HepG2 (cell line): ENCODE measurements around the gene EPHA2. TPM values are rescaled to one million over a fixed set of nuclear protein-coding genes. Genes with fewer than 3 reads are reported as not detected.

Experiments used
- ARID3A ChIP-seq: IDR thresholded peaks from 2 replicates; pipeline ENCODE4 v1.6.1; 2012; ENCODE audit warnings: low read depth, low read length, improper control_type of control experiment
- ATF4 ChIP-seq, 2 experiments: fragments of 450-650 bp in 1 of 2; sonication (generic) in 1 of 2; formaldehyde crosslinking; IDR thresholded peaks; 2 replicates each; pipeline versions ENCODE4 v1.5.0 to v1.8.0; 2020 to 2022; ENCODE audit warnings: mild to moderate bottlenecking in 1 of 2, missing genetic modification reagents in 1 of 2
- CEBPB ChIP-seq: IDR thresholded peaks from 2 replicates; pipeline ENCODE4 v1.6.1; 2011; ENCODE audit warnings: low read depth, low read length, improper control_type of control experiment, borderline replicate concordance
- E2F5 ChIP-seq: sonication (generic); formaldehyde crosslinking; conservative IDR thresholded peaks from 2 replicates; pipeline ENCODE4 v1.4.0; 2020; ENCODE audit warnings: missing genetic modification reagents
- ELF3 ChIP-seq: IDR thresholded peaks from 2 replicates; pipeline ENCODE4 v1.6.1; 2016; ENCODE audit warnings: missing genetic modification reagents, missing compliant biosample characterization
- FOXP1 ChIP-seq, 2 experiments: fragments of 450-650 bp in 1 of 2; IDR thresholded peaks; 2 replicates each; pipeline ENCODE4 v1.6.1; 2017 to 2018; ENCODE audit warnings: antibody characterized with exemption in 1 of 2
- GPBP1L1 ChIP-seq: sonication (generic); formaldehyde crosslinking; IDR thresholded peaks from 2 replicates; pipeline ENCODE4 v1.5.0; 2020; ENCODE audit warnings: mild to moderate bottlenecking, missing genetic modification reagents
- GTF2F1 ChIP-seq: fragments of 150-350 bp; IDR thresholded peaks from 2 replicates; pipeline ENCODE4 v1.6.1; 2014; ENCODE audit warnings: low read length
- HNF1B ChIP-seq: sonication (generic); formaldehyde crosslinking; IDR thresholded peaks from 2 replicates; pipeline ENCODE4 v1.5.1; 2020; ENCODE audit warnings: mild to moderate bottlenecking, moderate library complexity, missing genetic modification reagents
- ISL2 ChIP-seq: sonication (generic); formaldehyde crosslinking; IDR thresholded peaks from 2 replicates; pipeline ENCODE4 v1.5.0; 2020; ENCODE audit warnings: missing genetic modification reagents
- MIER2 ChIP-seq: IDR thresholded peaks from 2 replicates; pipeline ENCODE4 v1.6.1; 2016; ENCODE audit warnings: missing biosample characterization, missing genetic modification reagents
- MXI1 ChIP-seq: IDR thresholded peaks from 3 replicates; pipeline ENCODE4 v1.6.1; 2012; ENCODE audit warnings: low read depth, low read length, inconsistent platforms, borderline replicate concordance
- NKX3-1 ChIP-seq: sonication (generic); formaldehyde crosslinking; IDR thresholded peaks from 2 replicates; pipeline ENCODE4 v1.5.0; 2020; ENCODE audit warnings: missing genetic modification reagents
- PBX3 ChIP-seq: sonication (generic); formaldehyde crosslinking; IDR thresholded peaks from 2 replicates; pipeline ENCODE4 v1.8.1; 2023; ENCODE audit warnings: missing genetic modification reagents, inconsistent platforms, borderline replicate concordance
- RBFOX2 ChIP-seq: fragments of 200-400 bp; formaldehyde crosslinking; IDR thresholded peaks from 2 replicates; pipeline ENCODE4 v1.6.1; 2017; ENCODE audit warnings: low read depth, mild to moderate bottlenecking, low read length
- TP53 ChIP-seq: sonication (generic); formaldehyde crosslinking; conservative IDR thresholded peaks from 2 replicates; pipeline ENCODE4 v1.4.0; 2020; ENCODE audit warnings: missing genetic modification reagents
- XBP1 ChIP-seq: sonication (generic); formaldehyde crosslinking; IDR thresholded peaks from 2 replicates; pipeline ENCODE4 v1.5.0; 2020; ENCODE audit warnings: missing genetic modification reagents
- ZFY ChIP-seq: sonication (generic); formaldehyde crosslinking; IDR thresholded peaks from 2 replicates; pipeline ENCODE4 v1.4.0; 2020; ENCODE audit warnings: missing genetic modification reagents
- ZNF10 ChIP-seq: sonication (generic); formaldehyde crosslinking; IDR thresholded peaks from 2 replicates; pipeline ENCODE4 v1.4.0; 2020; ENCODE audit warnings: mild to moderate bottlenecking, low read depth, missing genetic modification reagents, borderline replicate concordance
- ZNF3 ChIP-seq: IDR thresholded peaks from 2 replicates; pipeline ENCODE4 v1.7.0; 2017; ENCODE audit warnings: inconsistent platforms
- ZNF605 ChIP-seq: sonication (generic); formaldehyde crosslinking; IDR thresholded peaks from 2 replicates; pipeline ENCODE4 v1.8.0; 2022; ENCODE audit warnings: mild to moderate bottlenecking, missing genetic modification reagents
- ZSCAN31 ChIP-seq: sonication (generic); formaldehyde crosslinking; IDR thresholded peaks from 2 replicates; pipeline ENCODE4 v1.5.0; 2020; ENCODE audit warnings: low read depth, mild to moderate bottlenecking, missing genetic modification reagents
- polyA plus RNA-seq, 8 experiments: library from polyadenylated mRNA; depleted of rRNA in 3 of 8; stranded (reverse) in 7 of 8; unstranded in 1 of 8; fragments of >200 nt; fragmentation: Illumina TruSeq in 4 of 8; extraction: Trizol in 4 of 8; gene quantifications; 2 replicates each; pipeline versions ENCODE4 v1.2.1 to v1.2.3, GENCODE V29; 2011 to 2016; ENCODE audit warnings: low read depth in 4 of 8, missing spikeins in 1 of 8, mixed read lengths in 1 of 8; ENCODE audit not compliant: insufficient read depth in 1 of 8
- total RNA-seq, 5 experiments: library from RNA; depleted of rRNA; stranded (reverse); fragments of >200 nt; fragmentation: Illumina TruSeq; extraction: Trizol; gene quantifications; 2 replicates each; pipeline ENCODE4 v1.2.3, GENCODE V29; 2016; ENCODE audit warnings: low read depth in 1 of 5

EPHA2 gene
- total and polyA plus RNA-seq, 2 of the 13 experiments (the other 11 are each of a cell fraction or from before 2014, with no cell fraction given), result 33.6 to 53.6 TPM

- no peak for TF ChIP-seq ATF4 (CRISPR knock-in tag; IDR thresholded peaks at IDR 0.05)
- no peak for TF ChIP-seq CEBPB
- no peak for TF ChIP-seq NKX3-1 (CRISPR knock-in tag)
- peak; percentile 78 for TF ChIP-seq ZSCAN31
- TF ChIP-seq ARID3A, result no peak
- TF ChIP-seq ISL2 (CRISPR knock-in tag), result 0 out of 2 replicates have a peak, but pooled peaks have one; percentile 40
- TF ChIP-seq ZFY, result peak; percentile 78
- TF ChIP-seq XBP1 (CRISPR knock-in tag), result no peak
- TF ChIP-seq E2F5 (CRISPR knock-in tag), result no peak
- peak; percentile 91 for TF ChIP-seq ELF3 (CRISPR knock-in tag)
- TF ChIP-seq MXI1, result peak; percentile 25; the same call in 1 of the 3 replicates
- no peak for TF ChIP-seq ZNF3 (CRISPR knock-in tag)
- TF ChIP-seq GPBP1L1 (CRISPR knock-in tag), result no peak
- no peak for TF ChIP-seq FOXP1 (IDR thresholded peaks at IDR 0.05)
- no peak; the same call in 1 of the 2 replicates for TF ChIP-seq FOXP1 (CRISPR knock-in tag; IDR thresholded peaks at IDR 0.05)
- TF ChIP-seq RBFOX2, result peak; percentile 72
- no peak for TF ChIP-seq PBX3 (CRISPR knock-in tag)
- TF ChIP-seq TP53 (CRISPR knock-in tag), result peak; percentile 21; the same call in 1 of the 2 replicates
- TF ChIP-seq HNF1B (CRISPR knock-in tag), result no peak
- TF ChIP-seq MIER2, result peak; percentile 31; the same call in 1 of the 2 replicates
- TF ChIP-seq GTF2F1, result no peak
- TF ChIP-seq ZNF605 (CRISPR knock-in tag), result no peak
- TF ChIP-seq ZNF10, result no peak
Observed at GRCh38 chr1:16181887-16182719, 26.2 kb upstream of the EPHA2 start (continued).
